K562 (cell line): Measurements from ENCODE around the gene SPATA32. TPM values are rescaled to one million over a fixed set of nuclear protein-coding genes. Genes with fewer than 3 reads are reported as not detected.

Experiments used
- ARNT ChIP-seq, 2 experiments: fragments of 450-650 bp; IDR thresholded peaks; 2 replicates each; pipeline ENCODE4 v1.6.1; 2016; ENCODE audit warnings: mild to moderate bottlenecking in 1 of 2
- DACH1 ChIP-seq: fragments of 450-650 bp; IDR thresholded peaks from 2 replicates; pipeline ENCODE4 v1.6.1; 2018; ENCODE audit not compliant: partially characterized antibody
- MECOM ChIP-seq: fragments of 250-450 bp; sonication (Bioruptor Pico); IDR thresholded peaks from 2 replicates; pipeline ENCODE4 v1.8.0; 2022; ENCODE audit warnings: inconsistent platforms
- PHB2 ChIP-seq: fragments of 450-650 bp; IDR thresholded peaks from 2 replicates; pipeline ENCODE4 v1.6.1; 2017; ENCODE audit warnings: low read depth
- ZC3H4 ChIP-seq: sonication (generic); formaldehyde crosslinking; IDR thresholded peaks from 2 replicates; pipeline ENCODE4 v1.9.0; 2021; ENCODE audit warnings: missing genetic modification reagents, borderline replicate concordance
- ZNF217 ChIP-seq: sonication (generic); formaldehyde crosslinking; IDR thresholded peaks from 2 replicates; pipeline ENCODE4 v1.8.0; 2022; ENCODE audit warnings: mild to moderate bottlenecking, missing genetic modification reagents
- ZNF436 ChIP-seq: fragments of 250-450, 450-650 bp; sonication (Bioruptor Pico); formaldehyde crosslinking; IDR thresholded peaks from 2 replicates; pipeline ENCODE4 v1.7.0; 2020; ENCODE audit warnings: mild to moderate bottlenecking
- polyA plus RNA-seq, 8 experiments: library from polyadenylated mRNA; depleted of rRNA in 4 of 8; stranded (reverse) in 5 of 8; unstranded in 3 of 8; fragments of >200 nt; fragmentation: Nextera tagmentation in 2 of 8; fragmentation: Illumina TruSeq in 1 of 8; extraction: Ambion mirVana in 2 of 8; extraction: Trizol in 1 of 8; gene quantifications; 2 replicates each; pipeline versions ENCODE4 v1.2.1 to v1.2.3, GENCODE V29; 2011 to 2014; ENCODE audit warnings: inconsistent platforms in 1 of 8, missing spikeins in 1 of 8
- total RNA-seq, 7 experiments: library from RNA; depleted of rRNA in 6 of 7; stranded (reverse); fragments of >200 nt in 6 of 7; fragmentation: Illumina TruSeq in 2 of 7; extraction: Trizol in 2 of 7; gene quantifications; 2 replicates each; pipeline versions ENCODE4 v1.2.1 to v1.2.3, GENCODE V29; 2011 to 2021; ENCODE audit warnings: low replicate concordance in 1 of 7
- TF ChIP-seq, protein P1 (sequence below), 2 experiments: fragments of 200-800 bp in 1 of 2; sonication (Bioruptor generic) in 1 of 2; sonication (generic) in 1 of 2; formaldehyde crosslinking in 1 of 2; IDR thresholded peaks in 1 of 2; conservative IDR thresholded peaks in 1 of 2; 2 replicates each; pipeline versions ENCODE4 v1.5.0 to v1.6.1; 2016 to 2020; ENCODE audit warnings: missing compliant biosample characterization in 1 of 2, missing genetic modification characterization in 1 of 2, missing genetic modification reagents in 1 of 2
- TF ChIP-seq, protein P2 (sequence below): fragments of 450-650 bp; IDR thresholded peaks from 2 replicates; pipeline ENCODE4 v1.6.1; 2016; ENCODE audit warnings: mild to moderate bottlenecking, moderate library complexity
- TF ChIP-seq, protein P3 (sequence below): fragments of 450-650 bp; formaldehyde crosslinking; conservative IDR thresholded peaks from 2 replicates; pipeline ENCODE4 v1.4.0; 2022; ENCODE audit warnings: mild to moderate bottlenecking, missing genetic modification characterization
- TF ChIP-seq, protein P4 (sequence below): fragments of 450-650 bp; IDR thresholded peaks from 2 replicates; pipeline ENCODE4 v1.6.1; 2016; ENCODE audit warnings: borderline replicate concordance

Gene SPATA32
- total and polyA plus RNA-seq, 9 of the 15 experiments (the other 6 are each of a cell fraction or from before 2014, with no cell fraction given), result 0.03 to 0.06 TPM; not detected in 7

DNA sequence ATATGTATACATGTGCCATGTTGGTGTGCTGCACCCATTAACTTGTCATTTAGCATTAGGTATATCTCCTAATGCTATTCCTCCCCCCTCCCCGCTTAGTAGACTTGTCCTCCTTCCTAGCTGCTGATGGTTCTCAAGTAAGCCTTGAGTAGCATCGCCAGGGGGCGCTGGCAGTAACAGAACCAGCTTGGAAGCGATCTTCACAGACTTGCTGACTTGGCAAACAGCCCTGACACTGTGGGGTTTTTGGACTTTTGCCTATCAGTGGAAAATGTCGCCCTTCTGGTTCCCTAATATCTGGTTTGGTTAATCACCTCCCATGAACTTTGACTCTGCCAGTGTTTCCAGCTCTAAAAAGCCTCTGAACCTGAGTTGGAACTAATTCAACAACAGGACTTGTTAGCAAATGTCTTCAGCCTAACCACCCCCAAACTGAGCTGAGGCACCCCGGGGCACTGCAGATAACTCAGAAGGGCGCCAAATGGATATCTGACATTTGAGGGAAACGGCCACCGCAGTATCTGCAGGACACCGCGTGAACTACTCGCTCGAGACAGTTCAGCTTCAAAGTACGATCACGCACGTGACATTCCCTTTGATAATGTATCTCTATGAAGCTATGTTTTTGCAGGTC lies 15.4 kb upstream of the SPATA32 start (continued):
- TF ChIP-seq, protein P1, sequence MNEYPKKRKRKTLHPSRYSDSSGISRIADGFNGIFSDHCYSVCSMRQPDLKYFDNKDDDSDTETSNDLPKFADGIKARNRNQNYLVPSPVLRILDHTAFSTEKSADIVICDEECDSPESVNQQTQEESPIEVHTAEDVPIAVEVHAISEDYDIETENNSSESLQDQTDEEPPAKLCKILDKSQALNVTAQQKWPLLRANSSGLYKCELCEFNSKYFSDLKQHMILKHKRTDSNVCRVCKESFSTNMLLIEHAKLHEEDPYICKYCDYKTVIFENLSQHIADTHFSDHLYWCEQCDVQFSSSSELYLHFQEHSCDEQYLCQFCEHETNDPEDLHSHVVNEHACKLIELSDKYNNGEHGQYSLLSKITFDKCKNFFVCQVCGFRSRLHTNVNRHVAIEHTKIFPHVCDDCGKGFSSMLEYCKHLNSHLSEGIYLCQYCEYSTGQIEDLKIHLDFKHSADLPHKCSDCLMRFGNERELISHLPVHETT (CRISPR knock-in tag; conservative IDR thresholded peaks at IDR 0.05 in 1 of 2, IDR thresholded peaks at IDR 0.05 in 1 of 2), result no peak
- TF ChIP-seq ZC3H4 (no peak), ZNF217 (CRISPR knock-in tag) (no peak), MECOM (0 out of 2 replicates have a peak, but pooled peaks have one; percentile 15), PHB2 (no peak), DACH1 (peak; percentile 97), ARNT (IDR thresholded peaks at IDR 0.05) (no peak; a peak in 1 of 4 replicates), ZNF436 (CRISPR knock-in tag) (no peak)
- TF ChIP-seq, protein P2, sequence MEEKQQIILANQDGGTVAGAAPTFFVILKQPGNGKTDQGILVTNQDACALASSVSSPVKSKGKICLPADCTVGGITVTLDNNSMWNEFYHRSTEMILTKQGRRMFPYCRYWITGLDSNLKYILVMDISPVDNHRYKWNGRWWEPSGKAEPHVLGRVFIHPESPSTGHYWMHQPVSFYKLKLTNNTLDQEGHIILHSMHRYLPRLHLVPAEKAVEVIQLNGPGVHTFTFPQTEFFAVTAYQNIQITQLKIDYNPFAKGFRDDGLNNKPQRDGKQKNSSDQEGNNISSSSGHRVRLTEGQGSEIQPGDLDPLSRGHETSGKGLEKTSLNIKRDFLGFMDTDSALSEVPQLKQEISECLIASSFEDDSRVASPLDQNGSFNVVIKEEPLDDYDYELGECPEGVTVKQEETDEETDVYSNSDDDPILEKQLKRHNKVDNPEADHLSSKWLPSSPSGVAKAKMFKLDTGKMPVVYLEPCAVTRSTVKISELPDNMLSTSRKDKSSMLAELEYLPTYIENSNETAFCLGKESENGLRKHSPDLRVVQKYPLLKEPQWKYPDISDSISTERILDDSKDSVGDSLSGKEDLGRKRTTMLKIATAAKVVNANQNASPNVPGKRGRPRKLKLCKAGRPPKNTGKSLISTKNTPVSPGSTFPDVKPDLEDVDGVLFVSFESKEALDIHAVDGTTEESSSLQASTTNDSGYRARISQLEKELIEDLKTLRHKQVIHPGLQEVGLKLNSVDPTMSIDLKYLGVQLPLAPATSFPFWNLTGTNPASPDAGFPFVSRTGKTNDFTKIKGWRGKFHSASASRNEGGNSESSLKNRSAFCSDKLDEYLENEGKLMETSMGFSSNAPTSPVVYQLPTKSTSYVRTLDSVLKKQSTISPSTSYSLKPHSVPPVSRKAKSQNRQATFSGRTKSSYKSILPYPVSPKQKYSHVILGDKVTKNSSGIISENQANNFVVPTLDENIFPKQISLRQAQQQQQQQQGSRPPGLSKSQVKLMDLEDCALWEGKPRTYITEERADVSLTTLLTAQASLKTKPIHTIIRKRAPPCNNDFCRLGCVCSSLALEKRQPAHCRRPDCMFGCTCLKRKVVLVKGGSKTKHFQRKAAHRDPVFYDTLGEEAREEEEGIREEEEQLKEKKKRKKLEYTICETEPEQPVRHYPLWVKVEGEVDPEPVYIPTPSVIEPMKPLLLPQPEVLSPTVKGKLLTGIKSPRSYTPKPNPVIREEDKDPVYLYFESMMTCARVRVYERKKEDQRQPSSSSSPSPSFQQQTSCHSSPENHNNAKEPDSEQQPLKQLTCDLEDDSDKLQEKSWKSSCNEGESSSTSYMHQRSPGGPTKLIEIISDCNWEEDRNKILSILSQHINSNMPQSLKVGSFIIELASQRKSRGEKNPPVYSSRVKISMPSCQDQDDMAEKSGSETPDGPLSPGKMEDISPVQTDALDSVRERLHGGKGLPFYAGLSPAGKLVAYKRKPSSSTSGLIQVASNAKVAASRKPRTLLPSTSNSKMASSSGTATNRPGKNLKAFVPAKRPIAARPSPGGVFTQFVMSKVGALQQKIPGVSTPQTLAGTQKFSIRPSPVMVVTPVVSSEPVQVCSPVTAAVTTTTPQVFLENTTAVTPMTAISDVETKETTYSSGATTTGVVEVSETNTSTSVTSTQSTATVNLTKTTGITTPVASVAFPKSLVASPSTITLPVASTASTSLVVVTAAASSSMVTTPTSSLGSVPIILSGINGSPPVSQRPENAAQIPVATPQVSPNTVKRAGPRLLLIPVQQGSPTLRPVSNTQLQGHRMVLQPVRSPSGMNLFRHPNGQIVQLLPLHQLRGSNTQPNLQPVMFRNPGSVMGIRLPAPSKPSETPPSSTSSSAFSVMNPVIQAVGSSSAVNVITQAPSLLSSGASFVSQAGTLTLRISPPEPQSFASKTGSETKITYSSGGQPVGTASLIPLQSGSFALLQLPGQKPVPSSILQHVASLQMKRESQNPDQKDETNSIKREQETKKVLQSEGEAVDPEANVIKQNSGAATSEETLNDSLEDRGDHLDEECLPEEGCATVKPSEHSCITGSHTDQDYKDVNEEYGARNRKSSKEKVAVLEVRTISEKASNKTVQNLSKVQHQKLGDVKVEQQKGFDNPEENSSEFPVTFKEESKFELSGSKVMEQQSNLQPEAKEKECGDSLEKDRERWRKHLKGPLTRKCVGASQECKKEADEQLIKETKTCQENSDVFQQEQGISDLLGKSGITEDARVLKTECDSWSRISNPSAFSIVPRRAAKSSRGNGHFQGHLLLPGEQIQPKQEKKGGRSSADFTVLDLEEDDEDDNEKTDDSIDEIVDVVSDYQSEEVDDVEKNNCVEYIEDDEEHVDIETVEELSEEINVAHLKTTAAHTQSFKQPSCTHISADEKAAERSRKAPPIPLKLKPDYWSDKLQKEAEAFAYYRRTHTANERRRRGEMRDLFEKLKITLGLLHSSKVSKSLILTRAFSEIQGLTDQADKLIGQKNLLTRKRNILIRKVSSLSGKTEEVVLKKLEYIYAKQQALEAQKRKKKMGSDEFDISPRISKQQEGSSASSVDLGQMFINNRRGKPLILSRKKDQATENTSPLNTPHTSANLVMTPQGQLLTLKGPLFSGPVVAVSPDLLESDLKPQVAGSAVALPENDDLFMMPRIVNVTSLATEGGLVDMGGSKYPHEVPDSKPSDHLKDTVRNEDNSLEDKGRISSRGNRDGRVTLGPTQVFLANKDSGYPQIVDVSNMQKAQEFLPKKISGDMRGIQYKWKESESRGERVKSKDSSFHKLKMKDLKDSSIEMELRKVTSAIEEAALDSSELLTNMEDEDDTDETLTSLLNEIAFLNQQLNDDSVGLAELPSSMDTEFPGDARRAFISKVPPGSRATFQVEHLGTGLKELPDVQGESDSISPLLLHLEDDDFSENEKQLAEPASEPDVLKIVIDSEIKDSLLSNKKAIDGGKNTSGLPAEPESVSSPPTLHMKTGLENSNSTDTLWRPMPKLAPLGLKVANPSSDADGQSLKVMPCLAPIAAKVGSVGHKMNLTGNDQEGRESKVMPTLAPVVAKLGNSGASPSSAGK, result peak; percentile 78
- TF ChIP-seq, protein P3, sequence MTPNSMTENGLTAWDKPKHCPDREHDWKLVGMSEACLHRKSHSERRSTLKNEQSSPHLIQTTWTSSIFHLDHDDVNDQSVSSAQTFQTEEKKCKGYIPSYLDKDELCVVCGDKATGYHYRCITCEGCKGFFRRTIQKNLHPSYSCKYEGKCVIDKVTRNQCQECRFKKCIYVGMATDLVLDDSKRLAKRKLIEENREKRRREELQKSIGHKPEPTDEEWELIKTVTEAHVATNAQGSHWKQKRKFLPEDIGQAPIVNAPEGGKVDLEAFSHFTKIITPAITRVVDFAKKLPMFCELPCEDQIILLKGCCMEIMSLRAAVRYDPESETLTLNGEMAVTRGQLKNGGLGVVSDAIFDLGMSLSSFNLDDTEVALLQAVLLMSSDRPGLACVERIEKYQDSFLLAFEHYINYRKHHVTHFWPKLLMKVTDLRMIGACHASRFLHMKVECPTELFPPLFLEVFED (CRISPR knock-in tag), result no peak
- TF ChIP-seq, protein P4, sequence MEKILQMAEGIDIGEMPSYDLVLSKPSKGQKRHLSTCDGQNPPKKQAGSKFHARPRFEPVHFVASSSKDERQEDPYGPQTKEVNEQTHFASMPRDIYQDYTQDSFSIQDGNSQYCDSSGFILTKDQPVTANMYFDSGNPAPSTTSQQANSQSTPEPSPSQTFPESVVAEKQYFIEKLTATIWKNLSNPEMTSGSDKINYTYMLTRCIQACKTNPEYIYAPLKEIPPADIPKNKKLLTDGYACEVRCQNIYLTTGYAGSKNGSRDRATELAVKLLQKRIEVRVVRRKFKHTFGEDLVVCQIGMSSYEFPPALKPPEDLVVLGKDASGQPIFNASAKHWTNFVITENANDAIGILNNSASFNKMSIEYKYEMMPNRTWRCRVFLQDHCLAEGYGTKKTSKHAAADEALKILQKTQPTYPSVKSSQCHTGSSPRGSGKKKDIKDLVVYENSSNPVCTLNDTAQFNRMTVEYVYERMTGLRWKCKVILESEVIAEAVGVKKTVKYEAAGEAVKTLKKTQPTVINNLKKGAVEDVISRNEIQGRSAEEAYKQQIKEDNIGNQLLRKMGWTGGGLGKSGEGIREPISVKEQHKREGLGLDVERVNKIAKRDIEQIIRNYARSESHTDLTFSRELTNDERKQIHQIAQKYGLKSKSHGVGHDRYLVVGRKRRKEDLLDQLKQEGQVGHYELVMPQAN, result no peak
